NCI-H82 treated with DMSO at 0.1 percent for 48 hours (cell line): ENCODE data around the gene CAPN7.

Experiments
- DNase-seq: peaks from one replicate; lab custom pipeline; 2025; ENCODE audit not compliant: unreplicated experiment; lab: John Stamatoyannopoulos, UW

The CAPN7 gene

GRCh38 chr3:15294929-15295328 lies 88.9 kb downstream of the CAPN7 start:
- DNase-seq: no peak

GRCh38 chr3:15295506-15295905 lies 89.5 kb downstream of the CAPN7 start:
- no peak for DNase-seq

- DNase-seq: no peak
Observed at GRCh38 chr3:15297608-15298350, 91.7 kb downstream of the CAPN7 start.

- no peak for DNase-seq
Observed at GRCh38 chr3:15298504-15298903, 92.5 kb downstream of the CAPN7 start.

- DNase-seq: peak; percentile 17
Observed at GRCh38 chr3:15299036-15299435, 93.0 kb downstream of the CAPN7 start.

GRCh38 chr3:15300323-15301078 lies 94.5 kb downstream of the CAPN7 start:
- DNase-seq: no peak

- no peak for DNase-seq
Observed at GRCh38 chr3:15301761-15302160, 95.7 kb downstream of the CAPN7 start.
